Spleen (tissue), 11 donors: ENCODE data around the gene GALNT17. TPM values are rescaled to one million over a fixed set of nuclear protein-coding genes. Genes with fewer than 3 reads are reported as not detected.
A peak's percentile ranks its signal among the peaks of the same experiment; 100 is the strongest.

Experiments used
- DNase-seq: peaks from one replicate; pipeline ENCODE4 v3.0.0-alpha.2; 2020
- H3K27ac ChIP-seq, 8 donors: fragments of 200-600 bp; sonication (generic) in 7 of 8; 1 replicate in 4 of 8; 2 replicates in 4 of 8; pipeline versions ENCODE4 v1.5.0 to v1.8.0; 2016 to 2021; ENCODE audit warnings: inconsistent platforms in 4 of 8, mild to moderate bottlenecking in 4 of 8, moderate library complexity in 1 of 8
- H3K27me3 ChIP-seq, 7 donors: fragments of 200-600 bp; sonication (generic) in 6 of 7; replicated peaks in 1 of 7; 1 replicate in 4 of 7; 2 replicates in 3 of 7; pipeline versions ENCODE4 v1.5.0 to v1.8.0; 2016 to 2021; ENCODE audit warnings: inconsistent platforms in 3 of 7, mild to moderate bottlenecking in 1 of 7
- H3K36me3 ChIP-seq, 6 donors: fragments of 200-600 bp; sonication (generic) in 5 of 6; 1 replicate in 4 of 6; 2 replicates in 2 of 6; pipeline versions ENCODE4 v1.5.0 to v1.8.0; 2016 to 2021; ENCODE audit warnings: inconsistent platforms in 2 of 6
- H3K4me1 ChIP-seq, 6 donors: fragments of 200-600 bp; sonication (generic) in 5 of 6; 1 replicate in 3 of 6; 2 replicates in 3 of 6; pipeline versions ENCODE4 v1.5.0 to v1.8.0; 2016 to 2021; ENCODE audit warnings: inconsistent platforms in 3 of 6
- H3K4me3 ChIP-seq, 8 donors: fragments of 200-600 bp; sonication (generic) in 7 of 8; 1 replicate in 4 of 8; 2 replicates in 4 of 8; pipeline versions ENCODE4 v1.5.0 to v1.8.0; 2016 to 2021; ENCODE audit warnings: inconsistent platforms in 4 of 8, mild to moderate bottlenecking in 4 of 8, moderate library complexity in 2 of 8
- H3K9me3 ChIP-seq, 8 donors: fragments of 200-600 bp; sonication (generic) in 7 of 8; 1 replicate in 4 of 8; 2 replicates in 4 of 8; pipeline versions ENCODE4 v1.5.0 to v1.8.0; 2016 to 2021; ENCODE audit warnings: inconsistent platforms in 4 of 8
- CTCF ChIP-seq, 11 experiments: fragments of 200-600 bp in 7 of 11; fragments of 450-650 bp in 4 of 11; sonication (generic) in 4 of 11; IDR thresholded peaks in 8 of 11; conservative IDR thresholded peaks in 3 of 11; 1 replicate in 7 of 11; 2 replicates in 4 of 11; pipeline versions ENCODE4 v1.4.0 to v1.8.0; 2016 to 2021; ENCODE audit warnings: antibody characterized with exemption in 11 of 11, inconsistent platforms in 4 of 11, mild to moderate bottlenecking in 1 of 11
- POLR2A ChIP-seq, 3 donors: fragments of 450-650 bp; IDR thresholded peaks; one replicate each; pipeline ENCODE4 v1.5.1; 2017; ENCODE audit warnings: antibody characterized with exemption in 3 of 3, mild to moderate bottlenecking in 1 of 3
- POLR2AphosphoS5 ChIP-seq, 3 donors: sonication (generic); formaldehyde crosslinking; IDR thresholded peaks; one replicate each; pipeline ENCODE4 v1.5.1; 2017; ENCODE audit warnings: antibody characterized with exemption in 3 of 3
- WGBS, 5 donors: extraction: QIAGEN DNeasy Blood & Tissue Kit in 3 of 5; methylation state at CpG; one replicate each; pipeline versions ENCODE4 v1.1.5 to v1.1.7; 2013 to 2018; 5-methylcytosine and 5-hydroxymethylcytosine counted together
- intact Hi-C: fragments of 100-400 bp; cut with DNase I; formaldehyde crosslinking; loops from one replicate; pipeline ENCODE4 v1.15.0; 2023; ENCODE audit warnings: low total_unique reads
- polyA plus RNA-seq, 3 donors: library from polyadenylated mRNA; stranded (reverse); fragments of 200-250 nt; gene quantifications; one replicate each; pipeline ENCODE4 v1.2.1, GENCODE V29; 2013
- total RNA-seq, 7 donors: library from RNA; depleted of rRNA in 3 of 7; stranded (reverse); fragments of >200 nt in 3 of 7; fragmentation: NEBNext Ultra II Directional in 4 of 7; extraction: Animal tissue kit (Norgen Biotek cat#: 25700) in 4 of 7; gene quantifications; one replicate each; pipeline versions ENCODE4 v1.1.0 to v1.2.1, GENCODE V29; 2016 to 2021
- donor health status: healthy with polysubstance abuse.
- donor health status: DM: no; HTN: no; CAD: no; lungs with moderate emphysema.
- donor health status: DM: no; HTN: no; CAD: no.
- donor health status: Bipolar disorder and iron deficiency.
- donor health status: healthy.
- donor health status: DM: no; HTN: no; CAD: no.
- donor health status: DM: yes; HTN: yes; CAD: no.

Gene GALNT17
- total and polyA plus RNA-seq, 10 donors = 0.39 to 10.8 (median 3.1) TPM

DNA sequence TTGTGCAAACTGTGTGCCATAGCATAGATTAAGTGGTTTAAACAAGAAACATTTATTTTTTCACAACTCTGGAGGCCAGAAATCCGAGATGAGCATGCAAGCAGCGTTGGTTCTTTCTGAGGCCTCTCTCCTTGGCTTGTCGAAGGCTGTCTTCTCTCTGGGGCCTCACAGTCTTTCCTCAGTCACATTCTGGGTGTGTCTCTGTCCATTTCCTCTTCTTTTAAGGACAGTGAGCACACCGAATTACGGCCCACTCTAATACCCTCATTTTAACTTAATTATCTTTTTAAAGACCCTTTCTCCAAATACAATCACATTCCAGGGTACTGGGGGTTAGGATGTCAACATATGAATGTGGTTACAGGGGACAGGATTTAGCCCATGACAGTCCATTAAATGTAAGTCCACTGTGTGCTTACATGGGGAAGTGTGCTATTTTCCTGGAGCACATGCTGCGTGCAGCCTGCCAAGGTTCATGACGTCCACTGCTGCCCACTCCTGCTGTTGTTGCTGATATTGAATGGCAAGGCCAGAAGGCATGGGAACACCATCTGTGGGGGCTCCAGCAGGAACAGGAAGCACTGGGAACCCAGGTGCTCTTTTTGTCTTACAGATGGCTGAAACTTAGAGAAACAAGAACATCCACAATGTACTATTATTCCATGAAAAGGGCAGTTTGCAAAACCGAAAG is 365.5 kb downstream of the GALNT17 start:
- DNase-seq = peak; percentile 75
- Histone ChIP-seq H3K36me3 (no peaks in the 10 kb centered on the region), H3K4me1 (no peaks in the 10 kb centered on the region), H3K9me3 (peaks cover 0 to 16% (median 0%) of the 10 kb centered on the region in 8 donors), H3K27ac (peak overlapping the region in 5 of 8 donors; percentile 12 to 75 (median 32)), H3K27me3 (no peaks in the 10 kb centered on the region), H3K4me3 (no peak overlapping the region)
- WGBS, 5 donors = 43 to 64% (median 59%) methylated on average over 8 of the region's 8 CpGs
- peak in 2 of 3 donors; percentile 76 to 80 for TF ChIP-seq POLR2AphosphoS5 (IDR thresholded peaks at IDR 0.05)
- no peak for TF ChIP-seq POLR2A (IDR thresholded peaks at IDR 0.05)
- intact Hi-C loops = no loop called here

- WGBS, 5 donors = 53 to 86% (median 75%) methylated on average over 3 of the region's 3 CpGs
- DNase-seq = no peak
- Histone ChIP-seq H3K4me3 (no peak overlapping the region), H3K9me3 (peaks cover 0 to 23% (median 0%) of the 10 kb centered on the region in 8 donors), H3K27ac (peak overlapping the region in 1 of 8 donors; percentile 75), H3K4me1 (no peaks in the 10 kb centered on the region), H3K36me3 (no peaks in the 10 kb centered on the region), H3K27me3 (no peaks in the 10 kb centered on the region)
- intact Hi-C loops = no loop called here
- TF ChIP-seq POLR2AphosphoS5 (IDR thresholded peaks at IDR 0.05) = no peak
- no peak for TF ChIP-seq CTCF (IDR thresholded peaks at IDR 0.05 in 8 of 11, conservative IDR thresholded peaks at IDR 0.05 in 3 of 11)
- TF ChIP-seq POLR2A (IDR thresholded peaks at IDR 0.05) = no peak
Measured at GRCh38 chr7:71498381-71498780, 366.4 kb downstream of the GALNT17 start.

- Histone ChIP-seq H3K27me3 (no peaks in the 10 kb centered on the region), H3K27ac (no peak overlapping the region), H3K9me3 (peaks cover 0 to 30% (median 3%) of the 10 kb centered on the region in 8 donors), H3K4me1 (no peaks in the 10 kb centered on the region), H3K4me3 (no peak overlapping the region), H3K36me3 (no peaks in the 10 kb centered on the region)
- DNase-seq = no peak
- WGBS, 5 donors = 73 to 83% (median 79%) methylated on average over 7 of the region's 7 CpGs
- no peak for TF ChIP-seq POLR2AphosphoS5 (IDR thresholded peaks at IDR 0.05)
- no peak for TF ChIP-seq CTCF (IDR thresholded peaks at IDR 0.05 in 8 of 11, conservative IDR thresholded peaks at IDR 0.05 in 3 of 11)
- no peak for TF ChIP-seq POLR2A (IDR thresholded peaks at IDR 0.05)
- intact Hi-C loops = no loop called here
Measured at GRCh38 chr7:71504697-71505441, 372.9 kb downstream of the GALNT17 start.

DNA sequence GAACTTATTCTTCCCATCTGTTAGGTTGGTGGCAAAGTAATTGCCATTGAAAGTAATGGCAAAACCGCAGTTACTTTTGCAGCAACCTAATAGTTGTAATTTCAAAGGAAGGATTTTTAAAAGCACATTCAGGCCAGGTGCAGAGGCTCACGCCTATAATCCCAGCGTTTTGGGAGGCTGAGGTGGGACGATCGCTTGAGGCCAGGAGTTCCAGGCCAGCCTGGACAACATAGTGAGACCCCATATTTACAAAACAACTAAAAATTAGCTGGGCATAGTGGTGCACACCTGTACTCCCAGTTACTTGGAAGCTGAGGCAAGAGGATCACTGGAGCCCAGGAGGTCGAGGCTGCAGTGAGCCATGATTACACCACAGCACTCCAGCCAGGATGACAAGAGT is 374.9 kb downstream of the GALNT17 start:
- Histone ChIP-seq H3K27me3 (no peaks in the 10 kb centered on the region), H3K27ac (no peak overlapping the region), H3K9me3 (peaks cover 0 to 21% (median 2%) of the 10 kb centered on the region in 8 donors), H3K4me1 (no peaks in the 10 kb centered on the region), H3K36me3 (no peaks in the 10 kb centered on the region), H3K4me3 (no peak overlapping the region)
- TF ChIP-seq POLR2AphosphoS5 (IDR thresholded peaks at IDR 0.05) = no peak
- no peak for TF ChIP-seq CTCF (IDR thresholded peaks at IDR 0.05 in 8 of 11, conservative IDR thresholded peaks at IDR 0.05 in 3 of 11)
- no peak for TF ChIP-seq POLR2A (IDR thresholded peaks at IDR 0.05)
- intact Hi-C loops = no loop called here
- 84 to 90% (median 86%) methylated on average over 6 of the region's 6 CpGs for WGBS, 5 donors
- no peak for DNase-seq
